ENCODE measurements around the gene VAV2.

- TF ChIP-seq CTCF (IDR thresholded peaks at IDR 0.05) (no peak), POLR2A (IDR thresholded peaks at IDR 0.05) (no peak)
Measured at GRCh38 chr9:134007571-134007970, 15.4 kb upstream of the VAV2 start.
